Thoracic aorta (tissue), 2 donors: ENCODE results near the gene FTCDNL1. TPM values are rescaled to one million over a fixed set of nuclear protein-coding genes. Genes with fewer than 3 reads are reported as not detected.

Experiments used
- ATAC-seq: fragments of 150-250 bp; one replicate; pipeline ENCODE4 v1.8.0; 2017; ENCODE audit warnings: low read depth; ENCODE audit not compliant: insufficient number of reproducible peaks, low FRiP score
- DNase-seq: peaks from one replicate; pipeline ENCODE4 v3.0.0-alpha.2; 2020; ENCODE audit warnings: low spot score
- H3K27ac ChIP-seq, 2 donors: fragments of 200-600 bp; sonication (generic); 1 replicate in 1 of 2; 2 replicates in 1 of 2; pipeline ENCODE4 v1.5.1; 2016; ENCODE audit warnings: mild to moderate bottlenecking in 2 of 2, moderate library complexity in 2 of 2
- H3K27me3 ChIP-seq: fragments of 200-600 bp; sonication (generic); replicated peaks from 2 replicates; pipeline ENCODE4 v1.6.0; 2016; ENCODE audit warnings: mild to moderate bottlenecking; ENCODE audit not compliant: insufficient read depth
- H3K36me3 ChIP-seq: fragments of 200-600 bp; sonication (generic); one replicate; pipeline ENCODE4 v1.5.1; 2016
- H3K4me1 ChIP-seq, 2 donors: fragments of 200-600 bp; sonication (generic); 1 replicate in 1 of 2; 2 replicates in 1 of 2; pipeline versions ENCODE4 v1.5.1 to v1.6.0; 2016; ENCODE audit warnings: low read depth in 2 of 2, mild to moderate bottlenecking in 1 of 2; ENCODE audit not compliant: control insufficient read depth in 1 of 2
- H3K4me3 ChIP-seq: fragments of 200-600 bp; sonication (generic); 2 replicates; pipeline ENCODE4 v1.5.1; 2016; ENCODE audit warnings: mild to moderate bottlenecking
- H3K9me3 ChIP-seq: fragments of 200-600 bp; sonication (generic); 2 replicates; pipeline ENCODE4 v1.5.1; 2016
- total RNA-seq, 2 donors: library from RNA; depleted of rRNA; stranded (reverse); fragments of >200 nt; gene quantifications; one replicate each; pipeline versions ENCODE4 v1.1.0 to v1.2.3, GENCODE V29; 2016
- TF ChIP-seq, protein P1 (sequence below): fragments of 200-600 bp; sonication (generic); IDR thresholded peaks from one replicate; pipeline ENCODE4 v1.5.1; 2019; ENCODE audit warnings: antibody characterized with exemption

FTCDNL1 gene
- total RNA-seq, 2 donors from 2014 or later, result 3.4 TPM; not detected in 1

DNA sequence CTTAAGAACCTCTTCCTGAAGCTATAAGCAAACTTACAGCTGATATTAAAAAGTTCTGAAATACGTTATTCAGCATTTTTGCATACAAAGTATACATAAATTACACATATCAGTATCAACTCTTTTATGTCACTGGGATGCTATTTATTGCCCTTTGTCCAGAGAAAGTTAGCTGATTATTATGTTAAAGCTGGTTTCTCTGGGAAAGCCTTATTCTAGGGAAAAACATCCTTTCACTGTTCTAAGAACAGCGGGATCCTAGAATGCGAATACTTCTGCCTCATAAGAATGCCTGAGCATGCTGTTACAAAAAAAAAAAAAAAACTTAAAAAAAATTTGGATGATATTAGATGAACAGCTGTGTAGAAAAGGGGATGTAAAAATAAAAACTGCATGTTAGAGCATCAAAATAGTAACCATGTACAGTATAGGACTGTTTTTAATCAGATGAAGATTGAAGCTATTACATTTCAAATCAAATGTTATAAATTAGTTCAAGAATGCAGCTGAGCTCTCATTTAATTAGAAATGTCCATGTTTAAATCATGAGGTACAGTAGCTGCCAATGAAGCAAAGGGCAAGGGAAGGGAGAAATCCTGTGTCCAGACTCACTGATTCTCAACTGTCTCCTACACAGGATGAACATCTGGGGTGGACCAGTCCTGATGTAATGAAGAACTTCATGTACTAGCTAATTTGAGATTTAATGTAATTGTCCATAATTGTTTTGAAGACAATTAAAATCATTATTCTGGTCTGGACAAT lies 8.2 kb downstream of the FTCDNL1 start:
- no peaks in the 10 kb centered on the region for H3K27me3 ChIP-seq
- no peaks in the 10 kb centered on the region for H3K9me3 ChIP-seq
- H3K27ac ChIP-seq, result no peak overlapping the region
- DNase-seq (no peak), ATAC-seq (no peak)
- TF ChIP-seq, protein P1, sequence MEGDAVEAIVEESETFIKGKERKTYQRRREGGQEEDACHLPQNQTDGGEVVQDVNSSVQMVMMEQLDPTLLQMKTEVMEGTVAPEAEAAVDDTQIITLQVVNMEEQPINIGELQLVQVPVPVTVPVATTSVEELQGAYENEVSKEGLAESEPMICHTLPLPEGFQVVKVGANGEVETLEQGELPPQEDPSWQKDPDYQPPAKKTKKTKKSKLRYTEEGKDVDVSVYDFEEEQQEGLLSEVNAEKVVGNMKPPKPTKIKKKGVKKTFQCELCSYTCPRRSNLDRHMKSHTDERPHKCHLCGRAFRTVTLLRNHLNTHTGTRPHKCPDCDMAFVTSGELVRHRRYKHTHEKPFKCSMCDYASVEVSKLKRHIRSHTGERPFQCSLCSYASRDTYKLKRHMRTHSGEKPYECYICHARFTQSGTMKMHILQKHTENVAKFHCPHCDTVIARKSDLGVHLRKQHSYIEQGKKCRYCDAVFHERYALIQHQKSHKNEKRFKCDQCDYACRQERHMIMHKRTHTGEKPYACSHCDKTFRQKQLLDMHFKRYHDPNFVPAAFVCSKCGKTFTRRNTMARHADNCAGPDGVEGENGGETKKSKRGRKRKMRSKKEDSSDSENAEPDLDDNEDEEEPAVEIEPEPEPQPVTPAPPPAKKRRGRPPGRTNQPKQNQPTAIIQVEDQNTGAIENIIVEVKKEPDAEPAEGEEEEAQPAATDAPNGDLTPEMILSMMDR, result no peak
- H3K4me1 ChIP-seq, result no peaks in the 10 kb centered on the region
- no peak overlapping the region for H3K4me3 ChIP-seq
- no peaks in the 10 kb centered on the region for H3K36me3 ChIP-seq

DNA sequence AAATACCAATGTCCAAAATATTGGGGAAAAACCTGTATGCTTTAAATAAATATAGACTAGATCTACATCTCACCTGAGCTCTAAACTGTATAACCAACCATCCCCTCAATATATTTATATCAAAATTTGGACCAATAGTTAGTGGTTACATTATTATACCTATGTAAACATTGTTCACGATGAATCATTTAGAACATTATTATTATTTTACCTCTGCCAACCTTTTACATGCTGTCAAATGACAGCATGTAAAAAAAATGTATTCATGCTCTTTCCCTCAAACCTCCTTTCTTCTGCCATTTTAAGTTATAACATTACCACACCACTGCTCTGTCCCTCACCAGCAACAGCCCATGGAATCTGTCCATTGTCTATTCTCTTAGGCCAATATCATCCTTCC lies 9.6 kb downstream of the FTCDNL1 start:
- TF ChIP-seq, protein P1, result no peak
- Histone ChIP-seq H3K9me3 (no peaks in the 10 kb centered on the region), H3K4me3 (no peak overlapping the region), H3K36me3 (no peaks in the 10 kb centered on the region), H3K27me3 (no peaks in the 10 kb centered on the region), H3K27ac (no peak overlapping the region), H3K4me1 (no peaks in the 10 kb centered on the region)
- ATAC-seq (no peak), DNase-seq (no peak)

DNA sequence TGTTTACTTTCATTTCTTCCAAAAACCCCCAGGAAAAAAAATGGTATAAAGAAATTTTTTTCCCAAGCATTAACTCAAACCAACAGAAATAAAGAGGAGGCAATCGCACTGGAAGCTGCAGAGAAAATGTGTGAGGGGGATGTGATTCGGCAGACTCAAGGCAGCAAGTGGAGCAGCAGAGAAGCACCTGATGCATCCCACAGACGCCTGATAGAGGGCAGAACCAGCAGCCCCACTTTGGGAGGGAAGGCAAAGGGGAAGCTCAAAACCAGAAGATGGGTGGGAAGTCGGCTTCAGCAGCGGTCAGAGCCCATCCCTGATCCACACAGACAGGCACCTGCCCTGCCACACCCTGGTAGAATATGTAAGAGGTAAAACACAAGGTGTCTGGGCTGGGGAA lies 12.6 kb downstream of the FTCDNL1 start:
- H3K4me1 ChIP-seq, result no peaks in the 10 kb centered on the region
- no peak overlapping the region for H3K4me3 ChIP-seq
- ATAC-seq (no peak), DNase-seq (no peak)
- H3K27me3 ChIP-seq, result no peaks in the 10 kb centered on the region
- no peaks in the 10 kb centered on the region for H3K36me3 ChIP-seq
- TF ChIP-seq, protein P1, result no peak
- H3K9me3 ChIP-seq, result no peaks in the 10 kb centered on the region
- no peak overlapping the region for H3K27ac ChIP-seq

DNA sequence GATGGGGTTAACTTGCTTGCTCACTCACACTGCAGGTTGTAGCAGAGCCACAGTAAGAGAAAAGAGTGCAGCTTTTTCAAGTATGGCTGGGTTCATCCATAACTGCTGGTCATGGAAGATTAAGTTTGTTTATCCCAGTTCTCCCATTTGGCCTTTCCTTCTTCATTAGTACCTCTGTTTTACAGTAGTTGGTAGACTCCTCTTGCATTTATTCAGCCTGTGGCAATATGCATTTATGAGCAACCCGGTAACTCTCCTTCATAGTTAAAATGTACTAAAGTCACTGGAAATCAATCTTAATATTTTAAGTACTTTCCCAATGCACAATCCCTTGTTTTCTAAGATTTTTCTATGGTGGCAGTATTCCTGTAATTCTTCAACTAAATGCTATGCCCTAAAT lies 14.0 kb downstream of the FTCDNL1 start:
- Histone ChIP-seq H3K27ac (no peak overlapping the region), H3K9me3 (no peaks in the 10 kb centered on the region), H3K4me1 (no peaks in the 10 kb centered on the region), H3K36me3 (no peaks in the 10 kb centered on the region), H3K4me3 (no peak overlapping the region), H3K27me3 (no peaks in the 10 kb centered on the region)
- TF ChIP-seq, protein P1, result no peak
- DNase-seq (no peak), ATAC-seq (no peak)

DNA sequence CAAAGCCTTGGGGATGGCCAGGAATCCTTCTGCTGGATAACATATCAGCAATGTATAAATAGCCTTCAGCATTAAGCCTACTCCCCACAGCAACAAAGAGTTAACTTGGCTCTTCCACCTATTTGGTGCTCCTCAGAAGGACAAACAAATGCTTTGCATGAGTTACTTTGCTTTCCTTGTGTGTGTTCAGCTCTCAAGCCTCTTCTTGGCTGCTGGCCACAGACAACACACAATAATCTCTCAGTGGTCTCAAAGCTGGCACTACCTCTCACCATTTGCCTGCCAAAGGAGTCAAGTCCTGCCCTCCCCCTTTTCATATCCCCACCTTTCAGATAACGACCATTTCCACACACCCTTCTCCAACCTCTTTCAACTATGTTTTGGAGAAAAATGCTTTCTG lies 17.5 kb downstream of the FTCDNL1 start:
- H3K36me3 ChIP-seq, result no peaks in the 10 kb centered on the region
- DNase-seq (no peak), ATAC-seq (no peak)
- H3K4me3 ChIP-seq, result no peak overlapping the region
- TF ChIP-seq, protein P1, result no peak
- H3K27me3 ChIP-seq, result no peaks in the 10 kb centered on the region
- no peaks in the 10 kb centered on the region for H3K9me3 ChIP-seq
- no peaks in the 10 kb centered on the region for H3K4me1 ChIP-seq
- no peak overlapping the region for H3K27ac ChIP-seq
